GM12891 (cell line): ENCODE data around the gene IFI44.

Experiments used
- POLR2A ChIP-seq: IDR thresholded peaks from 2 replicates; pipeline ENCODE4 v1.6.1; 2011; ENCODE audit warnings: low read depth, low read length, control low read depth
- TAF1 ChIP-seq: IDR thresholded peaks from 2 replicates; pipeline ENCODE4 v1.6.1; 2011; ENCODE audit warnings: low read depth, low read length, control low read depth

GRCh38 chr1:78604643-78605042 lies 45.0 kb upstream of the IFI44 start:
- TF ChIP-seq TAF1 (no peak), POLR2A (no peak)
